ENCODE results near the gene GOLGA8B.
"Not testable (repeated sequence)": the region's sequence is repeated elsewhere in the genome, so short reads cannot be mapped to it uniquely, and the experiment has no call there.

The GOLGA8B gene

DNA sequence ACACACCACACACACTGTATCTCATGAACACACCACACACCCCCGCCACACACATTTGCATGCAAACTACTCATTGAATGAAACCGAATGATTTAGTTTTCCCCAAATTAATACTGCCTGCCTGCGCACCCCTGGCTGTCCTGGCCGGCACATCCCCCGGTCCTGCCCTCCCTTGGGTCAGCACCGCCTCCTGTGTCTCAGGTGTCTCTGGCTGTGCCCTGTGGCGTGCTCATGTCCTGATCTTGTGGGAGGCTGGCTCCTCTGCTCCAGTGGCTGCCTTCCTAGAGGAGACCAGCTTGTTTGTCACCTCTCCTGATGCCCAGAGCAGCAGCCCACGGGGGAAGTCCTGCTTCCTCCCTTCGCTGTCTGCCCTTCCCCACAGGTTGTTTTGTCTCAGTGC, 28.7 kb downstream of the GOLGA8B start:
- DNase-seq: not testable (repeated sequence)

DNA sequence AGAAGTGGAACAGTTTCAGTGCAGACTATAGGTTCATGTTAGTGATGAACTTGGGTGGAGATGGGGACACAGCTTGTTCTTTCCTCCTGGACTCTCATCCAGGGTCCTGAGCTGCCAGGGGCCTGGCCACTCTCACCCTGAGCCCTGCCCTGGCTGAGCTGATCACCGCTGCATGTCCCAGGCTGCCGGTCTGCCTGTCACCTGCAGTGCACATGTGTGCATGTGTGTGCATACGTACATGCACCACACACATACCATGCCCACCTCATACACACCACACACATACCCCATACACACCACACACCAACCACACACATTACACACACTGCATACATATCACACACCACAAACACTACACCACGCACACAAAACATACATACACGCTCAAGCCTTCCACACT, 29.3 kb downstream of the GOLGA8B start:
- not testable (repeated sequence) for DNase-seq

DNA sequence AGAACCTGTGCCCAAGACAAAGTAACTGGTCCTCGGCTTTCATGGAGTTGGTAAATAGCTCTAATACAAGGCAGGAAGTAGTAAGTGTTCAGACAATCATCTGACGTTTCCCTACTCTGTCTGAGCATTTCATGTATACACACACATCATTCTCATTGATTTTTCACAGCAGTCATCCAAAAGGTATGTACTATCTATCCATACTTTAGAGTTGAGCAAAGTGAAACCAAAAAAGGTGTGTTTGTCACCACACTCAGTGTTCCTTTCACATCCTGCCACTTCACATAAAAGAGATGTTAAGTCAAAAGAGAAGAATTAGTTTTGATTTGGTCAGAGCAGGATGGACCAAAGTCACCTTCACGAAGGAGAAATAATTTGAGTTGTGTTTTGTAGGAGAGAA, 33.3 kb downstream of the GOLGA8B start:
- DNase-seq: not testable (repeated sequence)

DNA sequence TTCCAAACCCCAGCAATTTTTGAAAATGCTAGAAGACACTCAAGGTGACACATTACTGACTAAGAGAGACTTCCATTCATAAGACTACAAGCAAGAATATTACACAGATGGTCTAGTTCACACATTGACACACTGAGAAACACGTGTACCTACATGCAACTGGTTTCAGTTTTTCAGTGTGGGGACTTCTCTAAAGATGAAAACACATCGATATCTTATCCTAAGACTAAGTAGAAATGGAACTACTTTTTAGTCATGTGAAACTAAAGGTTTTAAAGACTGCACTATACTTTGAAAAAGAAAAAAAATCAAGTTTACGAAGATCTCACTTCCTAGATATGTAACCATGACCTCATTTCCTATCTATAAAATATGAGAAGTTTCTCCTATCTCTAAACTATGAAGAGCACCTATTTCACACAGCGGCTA, 34.1 kb downstream of the GOLGA8B start:
- not testable (repeated sequence) for DNase-seq

DNA sequence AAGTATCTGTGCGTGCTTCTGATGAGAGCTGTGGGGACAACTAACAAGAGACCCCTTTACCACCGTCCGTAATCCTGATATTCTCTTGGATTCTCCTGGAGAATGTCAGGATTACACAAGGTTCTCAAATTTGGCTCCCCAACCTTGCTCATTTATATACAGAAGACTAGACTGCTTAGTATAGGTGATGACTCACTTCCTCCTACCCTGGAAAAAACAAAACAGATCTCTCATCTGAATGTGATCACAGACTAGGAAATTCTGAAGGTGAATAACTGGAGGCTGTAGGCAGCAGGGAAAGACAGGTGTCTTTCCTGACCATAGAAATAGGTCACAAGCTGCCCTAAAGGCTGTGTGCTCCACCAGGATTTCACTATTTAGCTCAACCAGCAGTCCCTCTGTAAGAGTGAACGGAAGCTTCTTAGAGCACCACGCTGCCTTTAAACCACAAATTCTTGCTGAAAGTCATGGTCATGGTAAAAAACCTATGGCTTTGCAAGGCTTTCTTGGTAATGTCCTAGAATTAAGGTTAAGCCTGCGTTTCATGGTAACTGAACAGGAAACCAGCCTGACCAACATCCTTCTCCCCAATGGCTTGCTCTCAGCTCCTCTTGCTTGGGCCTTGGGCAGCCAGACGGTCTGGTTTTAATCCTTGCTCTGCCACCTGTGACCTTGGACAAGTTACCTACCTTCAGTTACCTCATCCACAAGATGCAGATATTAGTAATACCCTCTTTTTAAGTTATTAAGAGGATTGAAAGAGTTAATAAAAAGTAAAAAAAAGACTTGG, 39.4 kb downstream of the GOLGA8B start:
- DNase-seq: not testable (repeated sequence)

GRCh38 chr15:34535857-34536256, 47.6 kb downstream of the GOLGA8B start:
- DNase-seq: not testable (repeated sequence)

Measured in NCI-H187 treated with DMSO at 0.1 percent for 48 hours (cell line).